ENCODE results near the gene AP4B1.

Gene AP4B1

DNA sequence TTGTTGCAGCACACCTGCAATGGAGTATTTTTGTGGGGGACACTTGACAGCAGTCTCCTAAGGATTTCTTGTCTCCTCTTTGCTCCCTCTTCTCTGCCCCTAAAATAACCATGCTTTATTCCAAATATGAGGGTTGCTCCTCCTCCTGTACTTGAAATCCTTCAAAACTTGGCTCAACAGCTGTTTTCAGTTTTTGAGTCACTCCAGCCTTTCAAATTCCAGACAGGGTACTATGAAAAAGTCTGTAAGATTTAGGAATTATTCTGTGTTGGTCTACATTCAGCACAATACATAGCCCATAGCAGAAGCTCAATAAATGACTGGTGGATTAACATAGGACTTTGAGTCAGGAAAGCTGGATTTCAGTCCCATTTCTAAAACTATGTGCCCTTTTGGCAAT is 5.5 kb downstream of the AP4B1 start:
- H3K9ac ChIP-seq = no peak overlapping the region
- TF ChIP-seq Cebpa-rat (IDR thresholded peaks at IDR 0.05) = no peak
- H3K4me1 ChIP-seq = peaks cover 24% of the 10 kb centered on the region
- H3K36me3 ChIP-seq = peaks cover 85% of the 10 kb centered on the region
- no peaks in the 10 kb centered on the region for H4K20me1 ChIP-seq
- no peaks in the 10 kb centered on the region for H3K27me3 ChIP-seq
- no peak overlapping the region for H3K4me3 ChIP-seq
- no peak overlapping the region for H3K4me2 ChIP-seq
- no peak overlapping the region for H3K27ac ChIP-seq
- no peaks in the 10 kb centered on the region for H3K9me3 ChIP-seq

DNA sequence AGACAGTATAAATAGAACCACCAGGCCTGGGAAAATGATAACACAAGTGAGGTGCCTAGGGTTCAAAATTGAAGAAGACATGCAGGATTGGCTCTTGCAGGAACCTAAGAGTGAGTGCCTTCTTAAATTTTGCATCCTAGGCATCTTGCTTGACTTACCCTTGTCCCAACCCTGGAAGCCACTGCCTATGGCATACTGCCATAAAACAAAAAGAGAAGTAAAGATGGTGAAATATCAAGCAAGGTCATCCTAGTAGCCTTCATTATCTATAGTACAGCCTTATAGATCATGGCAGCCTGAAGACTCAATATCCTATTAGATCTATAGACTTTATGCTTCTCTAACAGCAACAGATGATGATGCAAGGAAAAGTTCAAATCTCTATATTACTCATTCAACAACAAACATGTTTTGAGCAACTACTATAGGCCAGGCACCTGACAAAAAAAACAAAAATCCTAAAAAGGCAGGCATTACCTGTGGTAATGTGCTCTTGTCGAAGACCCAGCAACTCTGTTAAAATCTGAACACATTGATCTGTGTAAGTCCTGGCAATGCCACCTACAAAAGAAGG is 6.3 kb downstream of the AP4B1 start:
- Histone ChIP-seq H3K4me1 (peaks cover 16% of the 10 kb centered on the region), H3K4me3 (no peak overlapping the region), H3K36me3 (peaks cover 89% of the 10 kb centered on the region), H3K4me2 (no peak overlapping the region), H4K20me1 (no peaks in the 10 kb centered on the region), H3K27ac (no peak overlapping the region), H3K9ac (no peak overlapping the region), H3K27me3 (no peaks in the 10 kb centered on the region), H3K9me3 (no peaks in the 10 kb centered on the region)
- no peak for TF ChIP-seq Cebpa-rat (IDR thresholded peaks at IDR 0.05)

- Histone ChIP-seq H3K4me1 (peaks cover 14% of the 10 kb centered on the region), H3K27me3 (no peaks in the 10 kb centered on the region), H4K20me1 (no peaks in the 10 kb centered on the region), H3K4me2 (no peak overlapping the region), H3K4me3 (no peak overlapping the region), H3K36me3 (peaks cover 74% of the 10 kb centered on the region), H3K9me3 (no peaks in the 10 kb centered on the region), H3K9ac (no peak overlapping the region), H3K27ac (no peak overlapping the region)
- TF ChIP-seq Cebpa-rat (IDR thresholded peaks at IDR 0.05) = no peak
These were observed 8.6 kb downstream of the AP4B1 start for GRCh38 chr1:113895961-113896360.

GRCh38 chr1:113895098-113895497 is 9.5 kb downstream of the AP4B1 start:
- Histone ChIP-seq H3K27me3 (no peaks in the 10 kb centered on the region), H3K4me1 (peaks cover 14% of the 10 kb centered on the region), H3K9me3 (no peaks in the 10 kb centered on the region), H3K4me3 (no peak overlapping the region), H3K36me3 (peaks cover 65% of the 10 kb centered on the region), H3K9ac (no peak overlapping the region), H3K27ac (no peak overlapping the region), H4K20me1 (no peaks in the 10 kb centered on the region), H3K4me2 (no peak overlapping the region)
- no peak for TF ChIP-seq Cebpa-rat (IDR thresholded peaks at IDR 0.05)

GRCh38 chr1:113893267-113893666 is 11.3 kb downstream of the AP4B1 start:
- Histone ChIP-seq H3K4me1 (peaks cover 14% of the 10 kb centered on the region), H3K9ac (no peak overlapping the region), H3K4me3 (no peak overlapping the region), H3K27me3 (no peaks in the 10 kb centered on the region), H3K36me3 (peaks cover 47% of the 10 kb centered on the region), H3K27ac (no peak overlapping the region), H4K20me1 (no peaks in the 10 kb centered on the region), H3K4me2 (no peak overlapping the region), H3K9me3 (no peaks in the 10 kb centered on the region)
- no peak for TF ChIP-seq Cebpa-rat (IDR thresholded peaks at IDR 0.05)

DNA sequence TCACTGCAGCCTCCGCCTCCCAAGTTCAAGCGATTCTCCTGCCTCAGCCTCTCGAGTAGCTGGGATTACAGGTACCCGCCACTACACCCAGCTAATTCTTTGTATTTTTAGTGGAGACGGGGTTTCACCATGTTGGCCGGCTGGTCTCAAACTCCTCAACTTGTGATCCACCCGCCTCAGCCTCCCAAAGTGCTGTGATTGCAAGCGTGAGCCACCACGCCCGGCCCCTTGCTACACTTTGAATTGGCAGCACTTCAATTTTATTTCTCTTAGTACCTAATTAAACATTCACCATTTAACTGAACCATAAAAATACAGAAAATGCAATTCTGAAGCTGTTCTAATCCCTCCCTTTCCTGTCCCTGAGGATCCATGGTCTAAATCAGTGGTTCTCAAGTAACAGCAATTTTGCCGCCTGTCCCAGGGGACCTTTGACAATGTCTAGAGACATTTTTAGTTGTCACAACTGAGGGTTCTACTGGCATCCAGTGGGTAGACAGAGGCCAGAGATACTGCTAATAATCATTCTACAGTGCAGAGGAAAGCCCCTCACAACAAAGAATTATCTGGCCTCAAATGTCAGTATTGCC is 12.9 kb downstream of the AP4B1 start:
- no peaks in the 10 kb centered on the region for H3K27me3 ChIP-seq
- peaks cover 31% of the 10 kb centered on the region for H3K36me3 ChIP-seq
- H3K4me2 ChIP-seq = peak overlapping the region; percentile 63
- no peaks in the 10 kb centered on the region for H3K9me3 ChIP-seq
- H4K20me1 ChIP-seq = no peaks in the 10 kb centered on the region
- no peak for TF ChIP-seq Cebpa-rat (IDR thresholded peaks at IDR 0.05)
- no peak overlapping the region for H3K9ac ChIP-seq
- no peak overlapping the region for H3K27ac ChIP-seq
- H3K4me3 ChIP-seq = no peak overlapping the region
- peaks cover 14% of the 10 kb centered on the region for H3K4me1 ChIP-seq

DNA sequence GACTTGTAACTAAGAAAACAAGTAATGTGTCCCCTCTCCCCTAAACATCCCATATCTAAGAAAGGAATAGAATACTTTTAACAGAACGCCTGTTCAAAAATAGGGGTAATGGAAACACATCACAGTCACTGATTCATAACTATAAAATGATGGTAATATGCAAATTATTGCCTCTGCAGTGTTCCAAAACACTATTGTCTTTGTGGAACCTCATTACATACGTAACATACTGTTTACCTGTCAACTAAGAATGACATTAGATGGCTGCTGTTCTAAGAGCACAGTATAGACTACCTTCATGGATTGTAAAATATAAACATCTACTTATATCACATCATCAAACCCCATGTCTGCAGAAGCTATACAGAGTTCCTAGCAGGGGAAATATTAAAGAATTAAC is 13.8 kb downstream of the AP4B1 start:
- peaks cover 22% of the 10 kb centered on the region for H3K36me3 ChIP-seq
- no peaks in the 10 kb centered on the region for H4K20me1 ChIP-seq
- H3K27me3 ChIP-seq = no peaks in the 10 kb centered on the region
- H3K4me1 ChIP-seq = peaks cover 14% of the 10 kb centered on the region
- TF ChIP-seq Cebpa-rat (IDR thresholded peaks at IDR 0.05) = no peak
- H3K9ac ChIP-seq = no peak overlapping the region
- no peak overlapping the region for H3K27ac ChIP-seq
- H3K4me2 ChIP-seq = no peak overlapping the region
- no peaks in the 10 kb centered on the region for H3K9me3 ChIP-seq
- no peak overlapping the region for H3K4me3 ChIP-seq

- no peaks in the 10 kb centered on the region for H3K27me3 ChIP-seq
- no peaks in the 10 kb centered on the region for H3K36me3 ChIP-seq
- H3K4me1 ChIP-seq = peaks cover 18% of the 10 kb centered on the region
- H3K4me2 ChIP-seq = no peak within 1 kb of the TSS
- H4K20me1 ChIP-seq = no peaks in the 10 kb centered on the region
- H3K27ac ChIP-seq = no peak within 1 kb of the TSS
- H3K4me3 ChIP-seq = no peak within 1 kb of the TSS
- TF ChIP-seq Cebpa-rat (IDR thresholded peaks at IDR 0.05) = no peak
- no peaks in the 10 kb centered on the region for H3K9me3 ChIP-seq
- no peak within 1 kb of the TSS for H3K9ac ChIP-seq
These were observed 17.0 kb downstream of the AP4B1 start, which contains the start of gene BCL2L15 for GRCh38 chr1:113887402-113888175. Gene BCL2L15 (minus strand): TSS chr1:113887581. CDS start chr1:113887375, 206 bp downstream.

GRCh38 chr1:113886417-113887401 is 17.9 kb downstream of the AP4B1 start:
- Histone ChIP-seq H3K4me3 (no peak overlapping the region), H3K9ac (no peak overlapping the region), H3K4me2 (no peak overlapping the region), H3K36me3 (no peaks in the 10 kb centered on the region), H3K27me3 (no peaks in the 10 kb centered on the region), H4K20me1 (no peaks in the 10 kb centered on the region), H3K4me1 (peaks cover 11% of the 10 kb centered on the region), H3K9me3 (no peaks in the 10 kb centered on the region), H3K27ac (no peak overlapping the region)
- TF ChIP-seq Cebpa-rat (IDR thresholded peaks at IDR 0.05) = no peak

Measured in BLaER1 (cell line).